GM18520 (cell line): ENCODE data around the gene TJP3.

Experiments
- ATAC-seq: cut with Tn5 transposase; IDR thresholded peaks from one replicate; pipeline ENCODE4 v1.9.1; 2021; ENCODE audit not compliant: unreplicated experiment

Gene TJP3

GRCh38 chr19:3670796-3671679, 37.1 kb upstream of the TJP3 start:
- ATAC-seq: no peak

GRCh38 chr19:3671680-3672574, 36.3 kb upstream of the TJP3 start:
- ATAC-seq: no peak

- ATAC-seq: no peak
These were observed 35.6 kb upstream of the TJP3 start for GRCh38 chr19:3672575-3672948.

GRCh38 chr19:3672993-3673392, 35.2 kb upstream of the TJP3 start:
- ATAC-seq: no peak

- ATAC-seq: no peak
These were observed 34.4 kb upstream of the TJP3 start for GRCh38 chr19:3673506-3674439.

- no peak for ATAC-seq
These were observed 33.2 kb upstream of the TJP3 start for GRCh38 chr19:3674784-3675543.

GRCh38 chr19:3678188-3678587, 30.0 kb upstream of the TJP3 start:
- ATAC-seq: no peak

- ATAC-seq: no peak
These were observed 29.0 kb upstream of the TJP3 start for GRCh38 chr19:3679138-3679537.

- no peak for ATAC-seq
These were observed 28.6 kb upstream of the TJP3 start for GRCh38 chr19:3679581-3679980.

GRCh38 chr19:3680939-3681338, 27.2 kb upstream of the TJP3 start:
- ATAC-seq: no peak

GRCh38 chr19:3682286-3682685, 25.9 kb upstream of the TJP3 start:
- ATAC-seq: no peak

GRCh38 chr19:3682741-3683404, 25.3 kb upstream of the TJP3 start:
- ATAC-seq: no peak

- no peak for ATAC-seq
These were observed 24.7 kb upstream of the TJP3 start for GRCh38 chr19:3683405-3684053.

- ATAC-seq: no peak
These were observed 23.9 kb upstream of the TJP3 start for GRCh38 chr19:3684054-3684816.

- ATAC-seq: no peak
These were observed 23.3 kb upstream of the TJP3 start for GRCh38 chr19:3684817-3685410.

GRCh38 chr19:3687393-3687773, 20.8 kb upstream of the TJP3 start:
- ATAC-seq: no peak

GRCh38 chr19:3687774-3688706, 20.1 kb upstream of the TJP3 start:
- no peak for ATAC-seq
